ENCODE results near the gene LDLRAD4.

Gene LDLRAD4

DNA sequence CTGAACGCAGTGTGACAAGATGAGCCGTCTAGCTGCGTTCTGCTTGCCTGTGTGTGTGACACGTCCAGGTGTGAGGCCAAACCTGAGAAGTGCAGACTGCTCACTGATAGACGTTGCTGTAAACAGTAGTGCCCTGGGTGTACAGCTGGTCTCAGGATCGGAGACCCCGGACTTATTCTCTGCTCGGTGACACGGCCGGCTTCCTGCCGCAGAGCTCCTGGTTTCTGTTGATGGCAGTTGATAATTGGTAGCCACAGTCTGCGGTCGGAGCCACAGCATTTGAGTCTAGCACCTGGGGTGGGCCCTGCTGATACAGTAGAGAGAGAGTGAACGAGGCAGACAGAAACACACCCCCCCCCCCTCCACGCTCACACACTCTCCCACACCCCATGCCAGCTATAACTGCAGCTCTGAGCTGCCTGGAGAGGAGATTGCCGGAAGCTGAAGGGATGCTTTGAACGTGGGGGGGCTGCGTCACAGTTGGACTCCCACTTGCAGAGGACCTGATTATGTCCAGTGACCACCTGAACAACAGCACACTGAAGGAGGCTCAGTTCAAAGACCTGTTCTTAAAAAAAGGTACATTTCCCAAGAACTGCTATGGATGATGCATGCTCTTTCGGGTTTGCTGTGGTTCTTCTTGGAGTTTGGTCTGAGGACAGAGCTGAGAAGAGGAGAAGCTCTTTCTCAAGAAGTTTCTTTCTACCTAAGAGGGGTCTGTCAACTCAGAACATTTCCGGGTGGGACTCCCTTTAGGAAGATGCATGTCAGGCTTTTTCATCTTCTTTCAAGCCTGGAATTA, 393.8 kb downstream of the LDLRAD4 start:
- DNase-seq, result no peak
- no peak overlapping the region for H3K4me3 ChIP-seq (ENCODE audit: low read depth, low read length)

DNA sequence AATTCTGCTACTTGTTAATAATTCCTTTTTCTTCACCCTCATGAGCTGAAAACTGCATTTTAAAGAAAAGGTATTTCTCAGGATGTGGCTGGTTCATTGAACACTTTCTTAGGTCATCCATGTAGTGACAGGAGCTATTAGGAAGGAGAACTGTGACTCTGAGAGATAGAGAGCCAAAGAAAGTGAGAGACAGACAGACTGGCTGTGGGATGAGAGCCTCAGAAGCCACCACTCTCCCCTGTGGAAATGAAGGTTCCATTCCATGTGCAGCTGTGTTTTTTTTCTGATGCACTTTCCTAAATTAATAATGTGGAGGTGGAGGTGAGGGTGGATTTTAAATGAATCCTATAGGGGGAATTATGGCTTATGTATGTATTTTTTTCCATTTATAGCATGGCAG, 394.5 kb downstream of the LDLRAD4 start:
- Histone ChIP-seq H3K36me3 (no peaks in the 10 kb centered on the region), H3K4me3 (ENCODE audit: low read depth, low read length) (no peak overlapping the region), H3K27ac (no peak overlapping the region), H3K27me3 (ENCODE audit: insufficient read depth, low read depth, severe bottlenecking) (no peaks in the 10 kb centered on the region), H3K9me3 (ENCODE audit: severe bottlenecking) (no peaks in the 10 kb centered on the region)
- TF ChIP-seq, protein P1, sequence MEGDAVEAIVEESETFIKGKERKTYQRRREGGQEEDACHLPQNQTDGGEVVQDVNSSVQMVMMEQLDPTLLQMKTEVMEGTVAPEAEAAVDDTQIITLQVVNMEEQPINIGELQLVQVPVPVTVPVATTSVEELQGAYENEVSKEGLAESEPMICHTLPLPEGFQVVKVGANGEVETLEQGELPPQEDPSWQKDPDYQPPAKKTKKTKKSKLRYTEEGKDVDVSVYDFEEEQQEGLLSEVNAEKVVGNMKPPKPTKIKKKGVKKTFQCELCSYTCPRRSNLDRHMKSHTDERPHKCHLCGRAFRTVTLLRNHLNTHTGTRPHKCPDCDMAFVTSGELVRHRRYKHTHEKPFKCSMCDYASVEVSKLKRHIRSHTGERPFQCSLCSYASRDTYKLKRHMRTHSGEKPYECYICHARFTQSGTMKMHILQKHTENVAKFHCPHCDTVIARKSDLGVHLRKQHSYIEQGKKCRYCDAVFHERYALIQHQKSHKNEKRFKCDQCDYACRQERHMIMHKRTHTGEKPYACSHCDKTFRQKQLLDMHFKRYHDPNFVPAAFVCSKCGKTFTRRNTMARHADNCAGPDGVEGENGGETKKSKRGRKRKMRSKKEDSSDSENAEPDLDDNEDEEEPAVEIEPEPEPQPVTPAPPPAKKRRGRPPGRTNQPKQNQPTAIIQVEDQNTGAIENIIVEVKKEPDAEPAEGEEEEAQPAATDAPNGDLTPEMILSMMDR (IDR thresholded peaks at IDR 0.05; ENCODE audit: low read depth, low read length), result no peak
- DNase-seq, result no peak

More for the DNA sequence above, 393.8 kb downstream of the LDLRAD4 start:
- Histone ChIP-seq H3K36me3 (no peaks in the 10 kb centered on the region), H3K27ac (no peak overlapping the region), H3K9me3 (ENCODE audit: severe bottlenecking) (no peaks in the 10 kb centered on the region), H3K27me3 (ENCODE audit: insufficient read depth, low read depth, severe bottlenecking) (no peaks in the 10 kb centered on the region)
- TF ChIP-seq, protein P1 (IDR thresholded peaks at IDR 0.05; ENCODE audit: low read depth, low read length), result no peak

DNA sequence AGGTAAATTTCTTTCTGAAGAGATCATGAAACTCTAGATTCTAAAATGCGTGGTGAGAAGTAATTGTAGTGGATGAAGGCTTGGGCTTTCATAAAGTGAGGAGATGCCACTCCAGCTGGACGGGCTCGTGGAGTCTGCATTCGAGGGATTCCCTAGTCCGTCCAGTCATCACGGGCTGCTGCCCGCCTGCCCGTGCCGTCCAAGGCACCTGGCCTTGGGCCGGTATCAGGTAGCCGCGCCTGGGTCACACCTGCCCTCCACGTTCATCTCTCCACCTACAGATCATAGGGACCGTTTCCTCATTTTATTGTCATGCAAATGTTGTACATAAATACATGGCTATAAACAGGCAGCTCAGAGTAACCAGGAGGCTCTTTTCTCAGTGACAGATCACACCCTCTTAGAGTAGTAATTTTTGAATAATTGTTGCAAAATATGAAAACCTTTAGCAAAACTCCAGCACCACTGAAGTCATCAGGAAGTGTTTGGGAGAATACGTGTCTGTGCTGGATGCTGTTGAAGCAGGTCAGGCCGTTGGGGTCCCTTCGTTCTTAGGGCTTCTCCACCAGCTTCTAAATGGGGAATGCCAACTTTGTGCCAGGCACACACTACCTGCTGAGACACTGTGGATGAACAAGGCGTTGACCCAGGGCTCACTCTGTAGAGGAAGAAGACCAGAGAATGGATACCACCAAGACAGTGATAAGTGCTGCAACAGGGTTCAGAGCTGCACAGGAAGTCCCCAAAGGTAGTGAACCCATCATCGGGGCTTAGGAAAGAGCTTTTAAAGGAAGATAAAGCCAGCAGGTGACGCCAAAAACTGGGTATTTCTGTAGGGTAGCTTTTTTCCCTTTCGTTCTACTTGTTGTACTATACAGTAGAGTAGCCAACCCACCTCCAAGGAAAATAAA, 395.3 kb downstream of the LDLRAD4 start:
- Histone ChIP-seq H3K36me3 (no peaks in the 10 kb centered on the region), H3K4me3 (ENCODE audit: low read depth, low read length) (no peak overlapping the region), H3K9me3 (ENCODE audit: severe bottlenecking) (no peaks in the 10 kb centered on the region), H3K27ac (no peak overlapping the region), H3K27me3 (ENCODE audit: insufficient read depth, low read depth, severe bottlenecking) (no peaks in the 10 kb centered on the region)
- DNase-seq, result no peak
- TF ChIP-seq, protein P1 (IDR thresholded peaks at IDR 0.05; ENCODE audit: low read depth, low read length), result no peak

DNA sequence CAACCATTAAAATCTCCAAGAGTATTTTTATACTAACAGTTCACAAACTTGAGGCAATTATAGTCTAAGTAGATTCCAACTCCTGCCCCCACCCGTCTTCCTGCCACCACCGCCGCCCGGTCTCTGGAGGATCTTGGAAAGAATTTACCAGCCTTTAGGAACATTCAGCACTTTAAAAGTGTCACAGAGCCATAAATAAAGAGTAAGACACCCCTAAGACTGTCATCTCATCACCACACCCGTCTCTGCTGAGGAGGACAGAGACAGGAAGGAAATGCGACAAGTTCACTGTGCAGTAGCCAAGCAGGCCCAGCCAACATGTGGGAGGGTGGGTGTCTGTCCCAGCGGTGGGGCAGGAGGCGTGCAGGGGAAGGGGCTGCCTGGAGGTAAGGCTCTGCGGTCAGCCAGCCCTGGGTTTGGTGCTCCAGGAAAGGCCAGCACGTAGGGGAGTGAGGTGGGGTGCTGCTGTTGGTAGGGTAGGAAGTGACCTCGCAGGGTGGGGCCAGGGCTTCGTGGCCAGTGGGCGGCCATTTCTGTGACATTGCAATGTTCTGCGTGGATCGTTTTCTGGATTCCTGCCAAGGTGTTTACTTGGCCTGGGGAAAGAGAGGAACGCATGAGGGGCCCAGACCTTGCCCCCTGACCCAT, 396.2 kb downstream of the LDLRAD4 start:
- no peaks in the 10 kb centered on the region for H3K36me3 ChIP-seq
- no peak for DNase-seq
- no peak overlapping the region for H3K27ac ChIP-seq
- TF ChIP-seq, protein P1 (IDR thresholded peaks at IDR 0.05; ENCODE audit: low read depth, low read length), result no peak
- H3K9me3 ChIP-seq (ENCODE audit: severe bottlenecking), result no peaks in the 10 kb centered on the region
- H3K27me3 ChIP-seq (ENCODE audit: insufficient read depth, low read depth, severe bottlenecking), result no peaks in the 10 kb centered on the region
- H3K4me3 ChIP-seq (ENCODE audit: low read depth, low read length), result no peak overlapping the region

DNA sequence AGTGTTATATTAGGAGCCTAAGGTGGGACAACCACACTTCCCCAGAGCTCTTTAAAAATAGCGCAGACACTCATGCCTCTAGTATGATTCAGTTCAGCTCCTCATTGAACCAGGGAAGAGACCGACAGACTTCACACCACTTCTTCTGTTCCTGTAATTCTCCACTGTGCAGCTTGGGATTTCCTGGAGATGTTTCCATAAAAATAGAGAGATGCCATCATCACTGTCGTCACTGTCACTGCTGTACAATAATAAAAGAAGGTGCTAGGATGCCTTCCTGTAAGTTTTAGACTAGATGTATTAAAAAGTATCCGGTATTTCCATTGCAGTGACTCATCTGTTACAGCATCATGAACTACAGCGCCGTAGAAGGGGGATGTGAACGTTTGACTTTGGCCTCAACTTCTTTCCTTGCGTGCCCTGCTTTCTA, 396.9 kb downstream of the LDLRAD4 start:
- no peak overlapping the region for H3K27ac ChIP-seq
- H3K4me3 ChIP-seq (ENCODE audit: low read depth, low read length), result no peak overlapping the region
- H3K27me3 ChIP-seq (ENCODE audit: insufficient read depth, low read depth, severe bottlenecking), result no peaks in the 10 kb centered on the region
- TF ChIP-seq, protein P1 (IDR thresholded peaks at IDR 0.05; ENCODE audit: low read depth, low read length), result no peak
- H3K36me3 ChIP-seq, result no peaks in the 10 kb centered on the region
- DNase-seq, result no peak
- H3K9me3 ChIP-seq (ENCODE audit: severe bottlenecking), result no peaks in the 10 kb centered on the region

Data from WERI-Rb-1 (cell line).